Prostate gland (tissue), 2 donors: ENCODE measurements around the gene JADE2. TPM values are rescaled to one million over a fixed set of nuclear protein-coding genes. Genes with fewer than 3 reads are reported as not detected.

Experiments
- DNase-seq: peaks from one replicate; pipeline ENCODE4 v3.0.0-alpha.2; 2019; ENCODE audit warnings: low spot score
- H3K27ac ChIP-seq, 2 donors: fragments of 200-600 bp; sonication (generic); 2 replicates each; pipeline ENCODE4 v1.5.1; 2017 to 2019
- H3K27me3 ChIP-seq: fragments of 200-600 bp; sonication (generic); replicated peaks from 2 replicates; pipeline ENCODE4 v1.5.1; 2019; ENCODE audit not compliant: insufficient read depth
- H3K36me3 ChIP-seq, 2 donors: fragments of 200-600 bp; sonication (generic); 1 replicate in 1 of 2; 2 replicates in 1 of 2; pipeline versions ENCODE4 v1.5.1 to v1.8.1; 2017 to 2019
- H3K4me1 ChIP-seq: fragments of 200-600 bp; sonication (generic); replicated peaks from 2 replicates; pipeline ENCODE4 v1.5.1; 2019
- H3K4me3 ChIP-seq, 2 donors: fragments of 200-600 bp; sonication (generic); 2 replicates each; pipeline ENCODE4 v1.5.1; 2017 to 2019
- H3K9me3 ChIP-seq: fragments of 200-600 bp; sonication (generic); 2 replicates; pipeline ENCODE4 v1.5.1; 2017
- CTCF ChIP-seq, 4 experiments: fragments of 200-600 bp in 2 of 4; fragments of 450-650 bp in 2 of 4; sonication (generic) in 2 of 4; IDR thresholded peaks; 1 replicate in 3 of 4; 2 replicates in 1 of 4; pipeline ENCODE4 v1.5.1; 2016 to 2019; ENCODE audit warnings: antibody characterized with exemption in 4 of 4, mild to moderate bottlenecking in 2 of 4, moderate library complexity in 2 of 4
- POLR2A ChIP-seq: fragments of 450-650 bp; IDR thresholded peaks from one replicate; pipeline ENCODE4 v1.6.1; 2016; ENCODE audit warnings: antibody characterized with exemption, mild to moderate bottlenecking
- POLR2AphosphoS5 ChIP-seq: sonication (generic); formaldehyde crosslinking; IDR thresholded peaks from one replicate; pipeline ENCODE4 v1.6.1; 2017; ENCODE audit warnings: antibody characterized with exemption
- WGBS: methylation state at CpG from one replicate; pipeline ENCODE4 v1.1.5; 2018; 5-methylcytosine and 5-hydroxymethylcytosine counted together
- intact Hi-C: fragments of 100-400 bp; cut with DNase I; formaldehyde crosslinking; loops from one replicate; pipeline ENCODE4 v1.14.2; 2022
- total RNA-seq, 2 donors: library from RNA; depleted of rRNA; stranded (reverse); fragments of >200 nt; gene quantifications; one replicate each; pipeline ENCODE4 v1.1.0, GENCODE V29; 2016

Gene JADE2
- total RNA-seq, 2 donors from 2014 or later = 63.4 to 87.1 TPM

- Histone ChIP-seq H3K9me3 (no peaks in the 10 kb centered on the region), H3K27ac (no peak overlapping the region), H3K4me3 (no peak overlapping the region), H3K36me3 (no peaks in the 10 kb centered on the region), H3K27me3 (no peaks in the 10 kb centered on the region), H3K4me1 (peaks cover 4% of the 10 kb centered on the region)
- no peak for TF ChIP-seq CTCF (IDR thresholded peaks at IDR 0.05)
- no peak for TF ChIP-seq POLR2A
- no peak for TF ChIP-seq POLR2AphosphoS5
- intact Hi-C loops = no loop called here
- no peak for DNase-seq
- whole genome bisulfite sequencing = 94% methylated on average over 8 of the region's 8 CpGs
Measured at GRCh38 chr5:134508521-134509195, 16.8 kb upstream of the JADE2 start.

- intact Hi-C loops = no loop called here
- Histone ChIP-seq H3K9me3 (no peaks in the 10 kb centered on the region), H3K4me3 (no peak overlapping the region), H3K27ac (no peak overlapping the region), H3K4me1 (peaks cover 4% of the 10 kb centered on the region), H3K27me3 (no peaks in the 10 kb centered on the region), H3K36me3 (no peaks in the 10 kb centered on the region)
- TF ChIP-seq POLR2A (no peak), CTCF (IDR thresholded peaks at IDR 0.05) (no peak), POLR2AphosphoS5 (no peak)
- WGBS = 92% methylated on average over 13 of the region's 13 CpGs
- DNase-seq = no peak
Measured at GRCh38 chr5:134509308-134510040, 16.0 kb upstream of the JADE2 start.

DNA sequence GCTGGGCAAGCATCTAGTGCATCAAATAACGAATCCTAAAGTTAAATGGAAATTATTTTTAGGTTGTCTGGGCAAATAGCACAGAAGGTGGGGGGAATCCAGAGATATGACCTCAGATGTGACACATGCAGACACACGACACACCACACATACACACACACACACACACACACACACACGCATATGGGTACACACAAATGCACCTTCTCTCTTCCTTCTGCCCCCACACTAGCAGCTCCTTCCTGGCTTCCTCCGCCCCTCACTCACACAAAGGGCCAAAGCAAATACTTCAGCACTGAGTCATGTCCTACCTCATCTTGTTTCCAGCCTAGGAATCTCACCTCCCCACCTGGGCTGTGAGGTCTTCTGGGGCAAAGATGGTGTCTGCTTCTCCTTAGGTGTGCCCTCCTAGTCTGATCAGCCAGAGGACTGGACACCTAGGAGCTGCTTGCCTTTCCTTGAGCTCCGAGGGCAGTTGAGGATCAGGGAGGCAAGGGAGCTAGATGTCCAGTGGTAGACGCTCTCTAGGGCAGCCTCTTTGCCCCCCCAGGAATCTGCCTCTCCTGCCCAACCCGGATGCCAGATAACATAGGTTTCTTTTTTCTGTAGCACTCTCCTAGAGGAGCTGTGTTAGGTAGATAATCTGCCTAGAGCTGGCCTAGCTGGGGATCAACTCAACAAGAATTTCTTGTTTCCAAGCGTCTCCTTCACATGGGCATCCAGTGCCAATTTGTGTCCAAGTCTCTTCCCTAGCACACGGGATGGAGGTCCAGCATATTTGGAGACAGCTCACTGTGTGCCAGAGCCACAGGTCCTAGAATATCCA is 14.3 kb upstream of the JADE2 start:
- no peak for TF ChIP-seq CTCF (IDR thresholded peaks at IDR 0.05)
- TF ChIP-seq POLR2A = no peak
- TF ChIP-seq POLR2AphosphoS5 = no peak
- Histone ChIP-seq H3K36me3 (no peaks in the 10 kb centered on the region), H3K27ac (no peak overlapping the region), H3K4me3 (no peak overlapping the region), H3K27me3 (no peaks in the 10 kb centered on the region), H3K9me3 (no peaks in the 10 kb centered on the region), H3K4me1 (peaks cover 4% of the 10 kb centered on the region)
- intact Hi-C loops = no loop called here
- WGBS = 54% methylated on average over 9 of the region's 9 CpGs
- no peak for DNase-seq

GRCh38 chr5:134511796-134512660 is 13.4 kb upstream of the JADE2 start:
- peaks cover 4% of the 10 kb centered on the region for H3K4me1 ChIP-seq
- H3K4me3 ChIP-seq = no peak overlapping the region
- WGBS = 64% methylated on average over 7 of the region's 7 CpGs
- H3K9me3 ChIP-seq = no peaks in the 10 kb centered on the region
- H3K27me3 ChIP-seq = no peaks in the 10 kb centered on the region
- intact Hi-C loops = no loop called here
- no peaks in the 10 kb centered on the region for H3K36me3 ChIP-seq
- no peak for TF ChIP-seq POLR2A
- no peak for TF ChIP-seq POLR2AphosphoS5
- peak in 2 of 4 experiments; percentile 9 to 28 for TF ChIP-seq CTCF (IDR thresholded peaks at IDR 0.05)
- no peak overlapping the region for H3K27ac ChIP-seq
- DNase-seq = no peak
